GM12878 (cell line): ENCODE data around the gene GEMIN2. TPM values are rescaled to one million over a fixed set of nuclear protein-coding genes. Genes with fewer than 3 reads are reported as not detected.

Experiments
- ATAC-seq: fragments of 200-7000 bp; cut with Tn5 transposase; 3 replicates; pipeline ENCODE4 v1.9.1; 2020; ENCODE audit warnings: mild to moderate bottlenecking, moderate library complexity
- BruUV-seq: library from RNA; stranded (reverse); fragments of 400-500 nt; replicated peaks from 2 replicates; lab custom pipeline; 2021; lab: Mats Ljungman, UMichigan
- CTCF ChIA-PET: fragments of 300-600 bp; sonication (Branson Sonifier 250); formaldehyde crosslinking; extraction: SDS; loops from one replicate; lab custom pipeline; 2021; ENCODE audit warnings: inconsistent platforms; lab: Yijun Ruan, JAX
- POLR2A ChIA-PET: fragments of 350-600 bp; formaldehyde crosslinking; extraction: SDS; loops from one replicate; lab custom pipeline; 2021; ENCODE audit warnings: inconsistent platforms; lab: Charles Lee
- RAD21 ChIA-PET: fragments of 300-600 bp; sonication (Branson Sonifier 250); formaldehyde crosslinking; loops from one replicate; lab custom pipeline; 2023; ENCODE audit warnings: antibody characterized with exemption; ENCODE audit not compliant: unreplicated experiment; lab: Charles Lee
- SMC1A ChIA-PET: fragments of 300-600 bp; sonication (Branson Sonifier 250); formaldehyde crosslinking; loops from one replicate; lab custom pipeline; 2023; ENCODE audit not compliant: unreplicated experiment, uncharacterized antibody; lab: Charles Lee
- DNase-seq: peaks from one replicate; pipeline ENCODE4 v3.0.0-alpha.2; 2011; ENCODE audit warnings: low read depth, low spot score
- FAIRE-seq: peaks from 3 replicates; lab custom pipeline; 2011; peaks lifted over from hg19 to GRCh38; lab: Jason Lieb, UNC
- H2AFZ ChIP-seq: 2 replicates; pipeline ENCODE4 v1.6.0; 2011; ENCODE audit warnings: low read depth, low read length, control low read depth; ENCODE audit not compliant: control insufficient read depth
- H3K27ac ChIP-seq: 2 replicates; pipeline ENCODE4 v1.5.1; 2011; ENCODE audit warnings: control low read depth; ENCODE audit not compliant: control insufficient read depth, insufficient read depth
- H3K27me3 ChIP-seq, 2 experiments: replicated peaks in 1 of 2; 2 replicates each; pipeline versions ENCODE4 v1.6.0 to v1.6.1; 2011; ENCODE audit warnings: low read length in 1 of 2; ENCODE audit not compliant: control insufficient read depth in 2 of 2, insufficient read depth in 2 of 2
- H3K36me3 ChIP-seq, 2 experiments: 2 replicates each; pipeline ENCODE4 v1.5.1; 2011; ENCODE audit warnings: low read length in 1 of 2; ENCODE audit not compliant: control insufficient read depth in 2 of 2, insufficient read depth in 2 of 2
- H3K4me1 ChIP-seq: 2 replicates; pipeline ENCODE4 v1.6.1; 2011; ENCODE audit warnings: mild to moderate bottlenecking, low read length, moderate library complexity, mixed read lengths; ENCODE audit not compliant: control insufficient read depth, insufficient read depth
- H3K4me2 ChIP-seq: 2 replicates; pipeline ENCODE4 v1.6.0; 2011; ENCODE audit warnings: control low read depth; ENCODE audit not compliant: control insufficient read depth, insufficient read depth
- H3K4me3 ChIP-seq: fragments of 200-600 bp; sonication (generic); 2 replicates; pipeline ENCODE4 v1.5.1; 2016
- H3K79me2 ChIP-seq: 2 replicates; pipeline ENCODE4 v1.6.0; 2011; ENCODE audit warnings: low read length; ENCODE audit not compliant: control insufficient read depth, insufficient read depth
- H3K9ac ChIP-seq: 2 replicates; pipeline ENCODE4 v1.8.0; 2011; ENCODE audit warnings: low read length, control low read depth, mixed read lengths; ENCODE audit not compliant: control insufficient read depth, insufficient read depth
- H3K9me3 ChIP-seq: replicated peaks from 3 replicates; pipeline ENCODE4 v1.5.1; 2011; ENCODE audit warnings: mild to moderate bottlenecking, low read length; ENCODE audit not compliant: control insufficient read depth, insufficient read depth
- H4K20me1 ChIP-seq: 2 replicates; pipeline ENCODE4 v1.6.0; 2011; ENCODE audit not compliant: control insufficient read depth, insufficient read depth
- CHD2 ChIP-seq: IDR thresholded peaks from 2 replicates; pipeline ENCODE4 v1.6.1; 2011; ENCODE audit warnings: low read depth, low read length, improper control_type of control experiment, borderline replicate concordance
- FOS ChIP-seq: IDR thresholded peaks from 3 replicates; pipeline ENCODE4 v1.6.1; 2011; ENCODE audit warnings: borderline replicate concordance; ENCODE audit not compliant: insufficient read length; ENCODE audit errors: extremely low read depth
- GABPA ChIP-seq: IDR thresholded peaks from 2 replicates; pipeline ENCODE4 v1.6.1; 2014; ENCODE audit warnings: antibody characterized with exemption, low read depth, mild to moderate bottlenecking, inconsistent platforms
- MEF2B ChIP-seq: fragments of 450-650 bp; IDR thresholded peaks from 2 replicates; pipeline ENCODE4 v1.6.1; 2018; ENCODE audit warnings: mild to moderate bottlenecking, moderate library complexity; ENCODE audit not compliant: partially characterized antibody, poor library complexity, severe bottlenecking
- NBN ChIP-seq: fragments of 450-650 bp; IDR thresholded peaks from 2 replicates; pipeline ENCODE4 v1.6.1; 2016
- NR2C1 ChIP-seq: fragments of 450-650 bp; IDR thresholded peaks from 2 replicates; pipeline ENCODE4 v1.6.1; 2017; ENCODE audit warnings: antibody characterized with exemption, mild to moderate bottlenecking, moderate library complexity
- RBBP5 ChIP-seq: fragments of 200-600 bp; sonication (generic); conservative IDR thresholded peaks from 2 replicates; pipeline ENCODE4 v1.6.1; 2016
- RELA ChIP-seq: fragments of 450-650 bp; IDR thresholded peaks from 2 replicates; pipeline ENCODE4 v1.8.0; 2014; ENCODE audit warnings: borderline replicate concordance; ENCODE audit not compliant: partially characterized antibody
- WGBS: methylation state at CpG from one replicate; pipeline ENCODE4 v1.1.6; 2016; ENCODE audit warnings: low lambda C conversion rate; ENCODE audit not compliant: insufficient replicate concordance, insufficient coverage; ENCODE audit errors: missing lambda C conversion rate; 5-methylcytosine and 5-hydroxymethylcytosine counted together
- in situ Hi-C: fragments of 300-500 bp; cut with MboI; formaldehyde crosslinking; loops from 9 replicates; pipeline ENCODE4 v1.14.3; 2018; ENCODE audit warnings: mixed read lengths
- intact Hi-C: fragments of 100-400 bp; cut with micrococcal nuclease; formaldehyde crosslinking; loops from one replicate; pipeline ENCODE4 v1.14.2; 2022; ENCODE audit not compliant: unreplicated experiment
- polyA plus RNA-seq, 11 experiments: library from polyadenylated mRNA; depleted of rRNA in 4 of 11; unstranded in 6 of 11; stranded (reverse) in 5 of 11; fragments of >200 nt; fragmentation: Nextera tagmentation in 4 of 11; fragmentation: Illumina TruSeq in 1 of 11; extraction: Ambion mirVana in 4 of 11; extraction: Trizol in 1 of 11; gene quantifications; 1 replicate in 1 of 11; 2 replicates in 10 of 11; pipeline versions ENCODE4 v1.2.1 to v1.2.3, GENCODE V29; 2011 to 2016; ENCODE audit warnings: inconsistent platforms in 2 of 11, missing spikeins in 2 of 11, low read depth in 1 of 11
- total RNA-seq, 4 experiments: library from RNA; depleted of rRNA in 3 of 4; stranded (reverse); fragments of >200 nt in 3 of 4; fragmentation: Illumina TruSeq in 1 of 4; extraction: Trizol in 1 of 4; gene quantifications; 2 replicates each; pipeline versions ENCODE4 v1.2.1 to v1.2.3, GENCODE V29; 2013 to 2021
- TF ChIP-seq, protein P1 (sequence below): fragments of 450-650 bp; IDR thresholded peaks from 2 replicates; pipeline ENCODE4 v1.6.1; 2017; ENCODE audit warnings: antibody characterized with exemption, mild to moderate bottlenecking, moderate library complexity
- TF ChIP-seq, protein P2 (sequence below): fragments of 450-650 bp; IDR thresholded peaks from 2 replicates; pipeline ENCODE4 v1.6.1; 2017; ENCODE audit warnings: mild to moderate bottlenecking, moderate library complexity
- TF ChIP-seq, protein P3 (sequence below): fragments of 450-650 bp; IDR thresholded peaks from 2 replicates; pipeline ENCODE4 v1.6.1; 2016; ENCODE audit warnings: mild to moderate bottlenecking, moderate library complexity, borderline replicate concordance
- TF ChIP-seq, protein P4 (sequence below): IDR thresholded peaks from 2 replicates; pipeline ENCODE4 v1.6.1; 2012; ENCODE audit warnings: low read depth, low read length, improper control_type of control experiment

The GEMIN2 gene
- total and polyA plus RNA-seq, 10 of the 15 experiments (the other 5 are each of a cell fraction or from before 2014, with no cell fraction given), result 25.9 to 69.3 (median 46.1) TPM

DNA sequence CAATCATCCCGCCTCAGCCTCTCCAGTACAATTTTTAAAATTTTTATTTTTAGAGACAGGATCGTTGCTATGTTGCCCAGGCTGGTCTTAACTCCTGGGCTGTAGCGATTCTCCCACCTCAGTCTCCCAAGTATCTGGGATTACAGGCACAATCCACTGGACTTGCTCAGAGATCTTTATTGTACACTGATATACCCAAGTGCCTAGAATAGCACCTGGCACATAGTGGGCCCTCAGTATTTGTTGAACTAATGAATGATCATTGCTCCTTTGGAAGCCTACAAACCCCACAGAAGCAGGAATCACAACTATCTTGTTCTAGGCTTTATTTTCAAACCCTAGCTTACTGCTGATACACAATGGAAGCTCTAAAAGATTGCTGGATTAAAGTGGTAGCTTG is 59.1 kb downstream of the GEMIN2 start:
- ChIA-PET POLR2A (interaction anchor here (1.3 kb wide), 1 partner anchor 93 kb away, joined by 3 read pairs; no protein-coding TSS in a partner anchor), SMC1A (interaction anchor here (0.8 to 1.4 kb wide), 5 partner anchors 57 to 294 kb away, joined by 3 to 4 read pairs (median 3); partner anchors contain the start of genes GEMIN2 and SEC23A), RAD21 (interaction anchor here (0.8 kb wide), 1 partner anchor 15 kb away, joined by 3 read pairs; no protein-coding TSS in a partner anchor), CTCF (interaction anchor here (0.8 kb wide), 1 partner anchor 253 kb away, joined by 3 read pairs; no protein-coding TSS in a partner anchor)
- ATAC-seq (no peak), FAIRE-seq (no peak), DNase-seq (no peak)
- Histone ChIP-seq H3K27ac (no peak overlapping the region), H4K20me1 (no peaks in the 10 kb centered on the region), H3K4me1 (peaks cover 7% of the 10 kb centered on the region), H3K4me2 (no peak overlapping the region), H3K9ac (no peak overlapping the region), H3K9me3 (no peaks in the 10 kb centered on the region), H3K4me3 (no peak overlapping the region), H3K27me3 (no peaks in the 10 kb centered on the region), H3K79me2 (peaks cover 47% of the 10 kb centered on the region), H2AFZ (no peak overlapping the region), H3K36me3 (peaks cover 4 to 10% of the 10 kb centered on the region in 2 experiments)
- intact Hi-C loops (no loop called here), in situ Hi-C loops (loop anchor here (5.0 kb wide), 2 partner anchors 66 to 254 kb away; no protein-coding TSS in a partner anchor)
- no TSS peak for BruUV-seq
- 71% methylated on average over 3 of the region's 3 CpGs for WGBS
- TF ChIP-seq FOS (no peak), GABPA (no peak), MEF2B (no peak), NR2C1 (no peak), CHD2 (no peak), NBN (no peak), RBBP5 (no peak), RELA (no peak)
- TF ChIP-seq, protein P1, sequence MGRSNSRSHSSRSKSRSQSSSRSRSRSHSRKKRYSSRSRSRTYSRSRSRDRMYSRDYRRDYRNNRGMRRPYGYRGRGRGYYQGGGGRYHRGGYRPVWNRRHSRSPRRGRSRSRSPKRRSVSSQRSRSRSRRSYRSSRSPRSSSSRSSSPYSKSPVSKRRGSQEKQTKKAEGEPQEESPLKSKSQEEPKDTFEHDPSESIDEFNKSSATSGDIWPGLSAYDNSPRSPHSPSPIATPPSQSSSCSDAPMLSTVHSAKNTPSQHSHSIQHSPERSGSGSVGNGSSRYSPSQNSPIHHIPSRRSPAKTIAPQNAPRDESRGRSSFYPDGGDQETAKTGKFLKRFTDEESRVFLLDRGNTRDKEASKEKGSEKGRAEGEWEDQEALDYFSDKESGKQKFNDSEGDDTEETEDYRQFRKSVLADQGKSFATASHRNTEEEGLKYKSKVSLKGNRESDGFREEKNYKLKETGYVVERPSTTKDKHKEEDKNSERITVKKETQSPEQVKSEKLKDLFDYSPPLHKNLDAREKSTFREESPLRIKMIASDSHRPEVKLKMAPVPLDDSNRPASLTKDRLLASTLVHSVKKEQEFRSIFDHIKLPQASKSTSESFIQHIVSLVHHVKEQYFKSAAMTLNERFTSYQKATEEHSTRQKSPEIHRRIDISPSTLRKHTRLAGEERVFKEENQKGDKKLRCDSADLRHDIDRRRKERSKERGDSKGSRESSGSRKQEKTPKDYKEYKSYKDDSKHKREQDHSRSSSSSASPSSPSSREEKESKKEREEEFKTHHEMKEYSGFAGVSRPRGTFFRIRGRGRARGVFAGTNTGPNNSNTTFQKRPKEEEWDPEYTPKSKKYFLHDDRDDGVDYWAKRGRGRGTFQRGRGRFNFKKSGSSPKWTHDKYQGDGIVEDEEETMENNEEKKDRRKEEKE, result no peak
- TF ChIP-seq, protein P2, sequence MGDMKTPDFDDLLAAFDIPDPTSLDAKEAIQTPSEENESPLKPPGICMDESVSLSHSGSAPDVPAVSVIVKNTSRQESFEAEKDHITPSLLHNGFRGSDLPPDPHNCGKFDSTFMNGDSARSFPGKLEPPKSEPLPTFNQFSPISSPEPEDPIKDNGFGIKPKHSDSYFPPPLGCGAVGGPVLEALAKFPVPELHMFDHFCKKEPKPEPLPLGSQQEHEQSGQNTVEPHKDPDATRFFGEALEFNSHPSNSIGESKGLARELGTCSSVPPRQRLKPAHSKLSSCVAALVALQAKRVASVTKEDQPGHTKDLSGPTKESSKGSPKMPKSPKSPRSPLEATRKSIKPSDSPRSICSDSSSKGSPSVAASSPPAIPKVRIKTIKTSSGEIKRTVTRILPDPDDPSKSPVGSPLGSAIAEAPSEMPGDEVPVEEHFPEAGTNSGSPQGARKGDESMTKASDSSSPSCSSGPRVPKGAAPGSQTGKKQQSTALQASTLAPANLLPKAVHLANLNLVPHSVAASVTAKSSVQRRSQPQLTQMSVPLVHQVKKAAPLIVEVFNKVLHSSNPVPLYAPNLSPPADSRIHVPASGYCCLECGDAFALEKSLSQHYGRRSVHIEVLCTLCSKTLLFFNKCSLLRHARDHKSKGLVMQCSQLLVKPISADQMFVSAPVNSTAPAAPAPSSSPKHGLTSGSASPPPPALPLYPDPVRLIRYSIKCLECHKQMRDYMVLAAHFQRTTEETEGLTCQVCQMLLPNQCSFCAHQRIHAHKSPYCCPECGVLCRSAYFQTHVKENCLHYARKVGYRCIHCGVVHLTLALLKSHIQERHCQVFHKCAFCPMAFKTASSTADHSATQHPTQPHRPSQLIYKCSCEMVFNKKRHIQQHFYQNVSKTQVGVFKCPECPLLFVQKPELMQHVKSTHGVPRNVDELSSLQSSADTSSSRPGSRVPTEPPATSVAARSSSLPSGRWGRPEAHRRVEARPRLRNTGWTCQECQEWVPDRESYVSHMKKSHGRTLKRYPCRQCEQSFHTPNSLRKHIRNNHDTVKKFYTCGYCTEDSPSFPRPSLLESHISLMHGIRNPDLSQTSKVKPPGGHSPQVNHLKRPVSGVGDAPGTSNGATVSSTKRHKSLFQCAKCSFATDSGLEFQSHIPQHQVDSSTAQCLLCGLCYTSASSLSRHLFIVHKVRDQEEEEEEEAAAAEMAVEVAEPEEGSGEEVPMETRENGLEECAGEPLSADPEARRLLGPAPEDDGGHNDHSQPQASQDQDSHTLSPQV, result no peak
- TF ChIP-seq, protein P3, sequence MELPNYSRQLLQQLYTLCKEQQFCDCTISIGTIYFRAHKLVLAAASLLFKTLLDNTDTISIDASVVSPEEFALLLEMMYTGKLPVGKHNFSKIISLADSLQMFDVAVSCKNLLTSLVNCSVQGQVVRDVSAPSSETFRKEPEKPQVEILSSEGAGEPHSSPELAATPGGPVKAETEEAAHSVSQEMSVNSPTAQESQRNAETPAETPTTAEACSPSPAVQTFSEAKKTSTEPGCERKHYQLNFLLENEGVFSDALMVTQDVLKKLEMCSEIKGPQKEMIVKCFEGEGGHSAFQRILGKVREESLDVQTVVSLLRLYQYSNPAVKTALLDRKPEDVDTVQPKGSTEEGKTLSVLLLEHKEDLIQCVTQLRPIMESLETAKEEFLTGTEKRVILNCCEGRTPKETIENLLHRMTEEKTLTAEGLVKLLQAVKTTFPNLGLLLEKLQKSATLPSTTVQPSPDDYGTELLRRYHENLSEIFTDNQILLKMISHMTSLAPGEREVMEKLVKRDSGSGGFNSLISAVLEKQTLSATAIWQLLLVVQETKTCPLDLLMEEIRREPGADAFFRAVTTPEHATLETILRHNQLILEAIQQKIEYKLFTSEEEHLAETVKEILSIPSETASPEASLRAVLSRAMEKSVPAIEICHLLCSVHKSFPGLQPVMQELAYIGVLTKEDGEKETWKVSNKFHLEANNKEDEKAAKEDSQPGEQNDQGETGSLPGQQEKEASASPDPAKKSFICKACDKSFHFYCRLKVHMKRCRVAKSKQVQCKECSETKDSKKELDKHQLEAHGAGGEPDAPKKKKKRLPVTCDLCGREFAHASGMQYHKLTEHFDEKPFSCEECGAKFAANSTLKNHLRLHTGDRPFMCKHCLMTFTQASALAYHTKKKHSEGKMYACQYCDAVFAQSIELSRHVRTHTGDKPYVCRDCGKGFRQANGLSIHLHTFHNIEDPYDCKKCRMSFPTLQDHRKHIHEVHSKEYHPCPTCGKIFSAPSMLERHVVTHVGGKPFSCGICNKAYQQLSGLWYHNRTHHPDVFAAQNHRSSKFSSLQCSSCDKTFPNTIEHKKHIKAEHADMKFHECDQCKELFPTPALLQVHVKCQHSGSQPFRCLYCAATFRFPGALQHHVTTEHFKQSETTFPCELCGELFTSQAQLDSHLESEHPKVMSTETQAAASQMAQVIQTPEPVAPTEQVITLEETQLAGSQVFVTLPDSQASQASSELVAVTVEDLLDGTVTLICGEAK, result no peak
- TF ChIP-seq, protein P4, sequence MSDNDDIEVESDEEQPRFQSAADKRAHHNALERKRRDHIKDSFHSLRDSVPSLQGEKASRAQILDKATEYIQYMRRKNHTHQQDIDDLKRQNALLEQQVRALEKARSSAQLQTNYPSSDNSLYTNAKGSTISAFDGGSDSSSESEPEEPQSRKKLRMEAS, result no peak
